ENCODE measurements around the gene PPDPF. TPM values are rescaled to one million over a fixed set of nuclear protein-coding genes. Genes with fewer than 3 reads are reported as not detected.
A peak's percentile ranks its signal among the peaks of the same experiment; 100 is the strongest.

PPDPF gene
- polyA plus RNA-seq, 4 donors = 159 to 425 (median 233) TPM

DNA sequence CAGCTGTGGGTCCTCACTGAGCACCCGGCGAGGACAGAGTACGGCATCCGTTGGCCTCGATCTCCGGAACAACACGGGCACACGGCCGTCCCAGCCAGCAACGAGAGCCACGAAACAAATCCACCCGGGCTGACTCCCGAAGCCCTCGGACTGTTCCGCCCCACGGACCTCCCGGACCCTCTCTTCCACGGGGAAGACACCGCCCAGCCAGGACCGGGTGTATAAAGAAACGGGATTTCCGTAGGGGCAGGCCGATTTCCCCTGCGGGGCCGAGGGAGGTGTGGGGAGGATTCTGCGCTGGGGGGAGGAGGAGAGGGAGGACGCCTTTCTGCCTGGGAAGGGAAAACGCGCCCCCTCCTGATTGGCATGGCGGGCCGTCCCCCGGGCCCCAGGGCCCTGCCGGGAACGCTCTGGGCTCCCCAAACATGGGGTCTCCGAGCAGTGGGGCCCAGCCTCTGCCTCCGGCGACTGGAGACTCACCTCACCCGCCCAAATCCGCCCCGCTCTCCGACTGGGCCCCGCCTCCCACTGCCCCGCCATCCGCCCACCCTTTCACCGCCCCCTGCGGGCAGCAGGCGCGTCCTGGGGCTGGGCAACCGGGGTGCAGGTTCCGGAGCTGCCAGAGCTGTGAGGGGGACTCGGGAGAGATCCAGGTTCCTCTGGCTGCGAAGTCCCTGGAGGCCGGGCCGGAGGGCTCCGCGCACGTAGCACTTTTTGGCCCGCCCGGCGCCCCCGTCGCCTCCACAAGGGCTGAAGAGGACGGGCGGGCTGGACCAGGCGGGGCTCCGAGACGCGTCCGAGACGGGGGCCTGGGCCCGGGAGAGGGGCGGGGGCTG lies 679 bp upstream of the PPDPF start:
- DNase-seq (ENCODE audit: low read depth in 4 of 4, low spot score in 3 of 4) = no peak

DNA sequence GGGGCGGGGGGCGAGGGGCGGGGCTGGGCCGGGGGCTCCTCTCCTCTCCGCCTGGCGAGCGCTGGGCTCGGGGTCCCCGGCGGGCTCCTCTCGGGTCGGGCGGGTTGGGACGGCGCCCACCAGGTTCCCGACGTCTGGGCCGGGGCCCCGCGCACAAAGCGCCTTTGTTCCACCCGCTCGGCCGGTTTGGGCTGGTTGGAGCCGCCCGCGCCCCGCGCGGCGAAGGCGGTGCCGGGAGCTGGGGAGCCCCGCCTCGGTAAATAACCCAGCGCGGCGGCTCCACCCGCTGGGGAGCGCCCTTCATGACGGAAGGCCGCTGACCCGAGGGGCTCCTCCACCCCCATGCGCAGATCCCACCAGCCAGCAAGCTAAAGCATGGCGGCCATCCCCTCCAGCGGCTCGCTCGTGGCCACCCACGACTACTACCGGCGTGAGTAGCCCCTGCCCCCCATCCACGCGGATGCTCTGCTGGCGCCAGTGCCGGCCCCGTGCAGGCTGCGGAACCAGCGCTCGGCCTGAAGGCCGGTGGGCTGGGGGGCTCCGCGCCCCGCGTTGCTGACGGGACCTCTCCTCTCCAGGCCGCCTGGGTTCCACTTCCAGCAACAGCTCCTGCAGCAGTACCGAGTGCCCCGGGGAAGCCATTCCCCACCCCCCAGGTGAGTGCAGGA lies 503 bp downstream of the PPDPF start:
- peak in 3 of 4 donors; percentile 51 to 73 (median 68) for DNase-seq (ENCODE audit: low read depth in 4 of 4, low spot score in 3 of 4)

DNA sequence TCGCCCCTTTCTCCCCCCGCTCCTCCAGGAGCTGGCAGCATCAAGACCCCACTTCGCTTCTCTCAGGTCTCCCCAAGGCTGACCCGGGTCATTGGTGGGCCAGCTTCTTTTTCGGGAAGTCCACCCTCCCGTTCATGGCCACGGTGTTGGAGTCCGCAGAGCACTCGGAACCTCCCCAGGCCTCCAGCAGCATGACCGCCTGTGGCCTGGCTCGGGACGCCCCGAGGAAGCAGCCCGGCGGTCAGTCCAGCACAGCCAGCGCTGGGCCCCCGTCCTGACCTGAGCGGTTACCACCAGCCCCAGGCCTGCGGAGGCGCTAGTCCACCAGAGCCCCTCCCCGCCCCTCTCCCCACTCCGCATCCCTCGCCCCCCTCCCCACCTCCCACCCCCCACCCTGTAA lies 1.0 kb downstream of the PPDPF start:
- DNase-seq (ENCODE audit: low read depth in 4 of 4, low spot score in 3 of 4) = no peak

DNA sequence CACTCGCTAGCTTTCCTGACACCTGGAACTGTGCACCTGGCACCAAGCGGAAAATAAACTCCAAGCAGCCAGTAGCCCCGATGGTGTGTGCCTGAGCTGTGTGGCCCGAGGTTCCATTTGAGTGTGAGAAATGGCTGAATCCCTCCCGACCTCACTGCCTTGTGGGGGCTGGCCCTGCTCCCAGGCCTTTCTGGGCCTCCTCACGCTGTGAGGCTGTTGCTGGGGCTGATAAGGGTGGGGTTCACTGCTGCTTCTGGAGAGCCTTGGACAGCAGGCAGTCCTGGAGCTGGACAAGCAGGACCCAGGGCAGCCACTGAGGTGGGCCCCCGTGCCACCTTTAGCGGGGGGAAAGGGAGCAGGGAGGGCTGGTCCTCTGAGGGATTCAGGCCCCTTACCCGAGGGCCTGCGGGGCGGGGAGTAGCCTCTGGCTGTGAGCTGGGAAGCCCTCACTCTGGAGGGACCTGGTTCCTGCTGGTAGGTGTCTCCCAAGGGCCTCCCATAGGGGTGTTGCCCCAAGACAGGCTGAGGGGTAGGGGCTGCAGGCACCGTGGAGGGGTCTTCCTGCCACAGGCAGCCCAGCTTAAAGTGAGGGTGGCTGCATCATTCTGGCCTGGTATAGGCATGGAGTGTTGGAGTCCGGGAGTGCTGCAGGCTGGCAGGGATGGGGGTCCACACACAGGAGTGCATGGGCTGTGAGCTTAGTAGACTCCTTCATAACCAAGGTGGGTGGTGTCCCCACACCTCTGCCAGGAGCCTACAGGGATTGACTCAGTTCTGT lies 1.7 kb downstream of the PPDPF start:
- DNase-seq (ENCODE audit: low read depth in 4 of 4, low spot score in 3 of 4) = no peak

DNA sequence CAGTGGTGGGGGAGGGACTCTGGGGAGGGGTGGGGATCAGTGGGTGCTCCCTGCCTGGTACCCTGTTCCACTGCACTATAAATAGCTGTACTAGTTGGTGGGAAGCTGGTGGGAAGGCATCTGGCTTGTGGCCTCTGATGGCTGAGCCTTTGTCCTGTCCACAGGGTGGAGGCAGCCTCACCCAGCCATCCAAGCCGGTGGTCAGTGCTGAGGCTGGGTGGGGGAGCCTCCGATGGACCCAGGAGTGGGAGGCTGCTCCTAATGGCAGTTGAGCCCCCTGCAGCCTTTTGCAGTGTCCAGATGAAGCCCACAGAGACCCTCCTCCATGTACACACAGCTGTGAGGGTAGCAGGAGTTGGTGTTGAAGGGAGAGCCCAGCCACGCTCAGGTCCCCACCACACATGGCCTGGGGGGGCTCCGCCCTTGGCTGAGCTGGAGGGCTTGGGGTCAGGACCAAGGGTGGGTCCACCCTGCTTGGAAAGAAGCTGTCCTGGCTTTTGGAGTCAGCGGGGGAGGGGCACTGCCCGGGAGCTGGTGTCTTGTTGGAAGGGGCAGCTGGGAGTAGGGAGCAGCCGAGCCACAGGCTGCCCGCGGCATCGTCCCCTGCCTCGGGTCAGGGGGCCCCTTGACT lies 2.5 kb downstream of the PPDPF start:
- DNase-seq (ENCODE audit: low read depth in 4 of 4, low spot score in 3 of 4) = no peak

DNA sequence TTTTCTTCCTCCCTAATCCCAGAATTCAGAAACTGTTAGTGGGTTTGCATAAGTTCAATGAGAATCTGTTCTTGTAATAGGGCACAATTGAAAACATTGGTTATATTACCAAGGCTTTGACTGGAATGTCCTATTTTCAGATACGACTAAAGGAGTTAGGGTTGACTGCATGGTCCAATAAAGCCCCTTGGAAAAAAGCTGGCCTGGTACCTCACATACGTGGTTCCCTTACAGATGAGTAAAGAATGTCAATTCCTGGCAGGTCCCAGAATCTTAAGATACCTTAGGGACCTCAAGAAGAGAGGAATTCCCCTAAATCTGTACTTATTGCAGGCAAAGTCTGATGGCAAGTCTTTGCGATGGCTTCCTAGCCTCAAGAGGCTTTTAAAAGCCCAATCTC lies 4.6 kb downstream of the PPDPF start:
- DNase-seq (ENCODE audit: low read depth in 4 of 4, low spot score in 3 of 4) = no peak

DNA sequence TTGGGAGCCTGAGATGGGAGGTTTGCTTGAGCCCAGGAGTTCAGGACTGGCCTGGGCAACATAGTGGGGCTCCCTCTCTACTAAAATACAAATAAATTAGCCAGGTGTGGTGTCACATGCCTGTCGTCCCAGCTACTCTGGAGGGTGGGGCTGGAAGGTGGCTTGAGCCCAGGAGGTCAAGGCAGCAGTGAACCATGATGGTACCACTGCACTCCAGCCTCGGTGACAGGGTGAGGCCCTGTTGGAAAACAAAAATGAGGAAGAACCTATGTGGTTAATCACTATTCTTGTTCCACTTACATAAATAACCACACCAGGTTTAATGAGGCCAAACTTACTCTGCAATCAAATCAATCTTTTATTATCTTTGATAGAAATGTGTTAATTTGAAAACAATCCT lies 5.4 kb downstream of the PPDPF start:
- no peak for DNase-seq (ENCODE audit: low read depth in 4 of 4, low spot score in 3 of 4)

DNA sequence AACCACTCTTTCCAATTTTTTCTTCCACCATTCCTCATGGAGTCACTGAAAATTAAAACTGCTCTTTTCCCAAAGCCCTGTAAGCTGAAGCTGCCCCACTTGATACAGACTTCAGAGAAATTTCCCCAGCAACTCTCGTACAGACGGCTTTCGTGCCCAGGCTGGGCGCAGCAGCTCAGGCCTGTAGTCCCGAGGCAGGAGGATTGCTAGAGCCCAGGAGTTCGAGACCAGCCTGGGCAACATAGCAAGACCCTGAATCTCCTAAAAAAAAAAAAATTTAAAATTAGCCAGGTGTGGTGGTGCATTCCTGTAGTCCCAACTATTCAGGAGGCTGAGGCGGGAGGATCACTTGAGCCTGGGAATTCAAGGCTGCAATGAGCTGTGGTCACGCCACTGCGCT lies 6.6 kb downstream of the PPDPF start:
- DNase-seq (ENCODE audit: low read depth in 4 of 4, low spot score in 3 of 4) = no peak

DNA sequence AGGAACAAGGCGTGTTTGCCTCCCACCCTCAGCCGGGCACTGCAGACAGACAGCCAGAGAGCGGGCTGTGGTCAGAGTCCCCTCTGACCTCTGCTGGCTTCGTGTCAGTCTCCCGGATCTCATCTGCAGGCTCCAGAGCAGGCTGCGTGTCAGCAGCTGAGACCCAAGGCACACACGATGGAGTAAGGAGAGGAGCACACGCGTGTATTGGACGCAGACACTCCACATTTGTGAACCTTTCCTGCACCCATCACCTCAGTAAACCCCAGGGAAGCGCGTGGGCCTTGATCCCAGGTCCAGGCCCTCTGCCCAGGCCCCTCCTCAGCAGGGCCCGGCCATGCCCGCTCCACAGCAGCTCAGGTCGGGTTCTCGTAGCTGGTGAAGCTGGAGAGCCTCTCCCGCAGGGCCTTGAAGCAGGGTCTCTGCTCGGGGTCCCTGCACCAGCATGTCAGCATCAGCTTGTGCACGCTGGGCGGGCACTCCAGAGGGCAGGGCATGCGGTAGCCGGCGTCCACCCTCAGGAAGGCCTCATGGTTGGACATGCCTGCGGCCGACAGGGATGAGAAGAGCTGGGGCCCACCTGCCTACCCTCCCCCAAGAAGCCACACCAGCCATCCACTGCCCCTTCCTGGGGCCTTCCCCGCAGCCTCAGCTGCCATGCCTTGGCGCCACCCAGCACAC lies 8.8 kb downstream of the PPDPF start:
- DNase-seq (ENCODE audit: low read depth in 4 of 4, low spot score in 3 of 4) = no peak

DNA sequence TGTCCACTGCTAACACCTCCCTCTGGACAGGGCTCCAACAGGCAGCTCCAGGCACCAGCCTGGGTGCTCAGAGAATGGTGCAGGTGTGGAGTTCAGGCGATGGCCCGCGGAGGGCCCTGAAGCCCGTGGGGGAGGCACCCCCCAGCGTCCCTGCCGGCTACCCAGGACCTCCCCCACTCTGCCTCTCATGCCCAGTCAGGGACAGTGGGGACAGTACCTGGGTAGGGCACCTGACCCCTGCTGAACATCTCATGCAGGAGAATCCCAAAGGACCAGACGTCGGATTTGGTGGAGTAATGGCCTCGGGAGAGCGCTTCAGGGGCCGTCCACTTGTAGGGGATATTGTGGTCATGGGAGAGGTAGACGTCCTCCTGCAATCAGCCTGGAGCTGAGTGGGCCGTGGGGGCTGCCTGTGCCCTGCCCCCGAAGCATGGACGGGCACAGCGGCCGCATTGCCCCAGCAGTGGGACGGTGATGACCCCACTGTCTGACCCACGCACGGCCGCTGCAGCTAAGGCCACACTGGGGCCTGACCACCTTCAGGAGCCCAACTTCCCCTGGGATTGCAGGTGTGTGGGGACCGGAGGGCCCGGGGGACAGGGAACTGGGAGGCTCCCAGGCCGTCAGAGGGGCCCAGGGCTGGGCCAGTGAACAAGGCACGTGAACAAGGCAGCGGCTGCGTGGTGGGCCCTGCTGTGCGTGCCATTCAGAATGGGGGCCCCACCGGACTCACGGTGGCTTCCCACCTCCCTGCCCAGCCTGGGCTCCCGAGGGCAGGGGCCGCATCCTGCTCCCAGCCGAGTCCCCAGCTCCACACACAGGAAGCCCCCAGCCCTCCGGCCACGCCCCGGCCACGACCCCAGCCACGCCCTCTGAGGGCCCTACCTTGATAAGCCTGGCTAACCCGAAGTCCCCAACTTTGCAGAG lies 9.6 kb downstream of the PPDPF start:
- no peak for DNase-seq (ENCODE audit: low read depth in 4 of 4, low spot score in 3 of 4)

DNA sequence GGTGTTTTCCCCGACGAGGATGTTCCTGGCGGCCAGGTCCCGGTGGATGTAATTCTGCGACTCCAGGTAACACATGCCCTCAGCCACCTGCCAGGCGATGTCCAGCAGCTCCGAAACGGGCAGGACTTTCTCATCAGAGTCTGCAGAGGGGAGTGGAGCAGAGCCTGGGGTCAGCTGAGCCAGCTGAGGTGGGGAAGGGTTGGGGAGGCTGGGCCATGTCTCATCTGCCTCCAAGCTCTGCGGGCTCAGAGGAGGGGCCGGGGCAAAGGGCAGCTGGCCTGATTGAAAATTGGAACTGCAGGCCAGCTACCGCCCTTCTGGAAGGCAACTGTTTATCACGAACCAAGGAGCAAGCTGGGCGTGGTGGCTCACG lies 10.2 kb downstream of the PPDPF start:
- DNase-seq (ENCODE audit: low read depth in 4 of 4, low spot score in 3 of 4) = no peak

DNA sequence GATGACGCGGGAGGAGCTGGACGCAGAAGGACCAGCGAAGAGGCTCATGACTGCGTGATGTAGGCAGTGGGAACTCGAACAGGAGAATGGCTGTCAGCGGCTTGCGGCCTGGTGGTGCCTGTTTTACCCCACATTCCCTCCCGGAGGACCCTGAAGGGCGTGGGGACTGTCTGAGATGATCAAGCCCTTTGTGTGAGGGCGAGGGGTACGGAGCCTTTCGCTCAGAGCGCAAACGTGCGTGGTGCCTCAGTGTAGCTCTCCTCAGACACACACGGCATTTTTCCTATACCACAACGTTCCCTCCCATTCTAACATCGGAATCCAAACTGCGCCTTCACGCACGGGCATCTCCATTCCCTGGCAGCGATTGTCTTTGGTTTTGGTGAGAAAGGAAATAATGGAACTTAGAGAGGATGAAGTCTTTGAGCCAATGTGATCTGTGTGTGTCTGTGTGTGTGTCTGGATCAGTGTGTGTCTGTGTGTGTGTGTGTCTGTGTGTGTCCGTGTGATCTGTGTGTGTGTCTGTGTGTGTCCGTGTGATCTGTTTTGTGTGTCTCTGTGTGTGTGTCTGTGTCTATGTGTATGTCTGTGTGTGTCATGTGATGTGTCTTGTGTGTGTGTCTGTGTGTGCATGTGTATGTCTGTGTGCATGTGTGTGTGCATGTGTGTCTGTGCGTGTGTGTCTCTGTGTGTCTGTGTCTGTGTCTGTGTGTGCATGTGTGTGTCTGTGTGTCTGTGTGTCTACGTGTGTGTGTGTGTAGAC lies 11.3 kb downstream of the PPDPF start:
- no peak for DNase-seq (ENCODE audit: low read depth in 4 of 4, low spot score in 3 of 4)

DNA sequence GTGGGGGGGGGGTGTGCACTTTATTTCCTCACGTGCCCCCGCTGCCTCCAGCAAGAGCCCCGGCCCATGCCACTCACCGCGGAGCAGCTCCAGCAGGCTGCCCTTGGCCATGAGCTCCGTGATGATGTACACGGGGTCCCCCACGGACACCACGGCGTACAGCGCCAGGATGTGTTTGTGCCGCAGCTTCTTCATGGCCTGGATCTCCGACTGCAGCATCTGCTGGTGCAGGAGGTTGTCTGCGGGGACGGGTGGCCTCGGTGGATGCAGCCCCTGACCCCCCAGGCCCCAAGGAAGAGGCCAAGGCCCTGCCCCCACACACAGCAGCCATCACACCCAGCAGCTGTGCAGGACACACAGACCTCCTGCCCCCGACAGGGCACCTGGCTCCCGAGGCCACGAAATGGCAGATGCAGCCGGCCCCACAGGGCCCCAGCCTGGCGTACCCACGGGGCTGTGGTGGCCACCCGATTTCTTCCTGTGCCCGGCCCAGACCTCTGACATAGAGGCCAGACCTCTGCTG lies 11.9 kb downstream of the PPDPF start:
- DNase-seq (ENCODE audit: low read depth in 4 of 4, low spot score in 3 of 4) = no peak

DNA sequence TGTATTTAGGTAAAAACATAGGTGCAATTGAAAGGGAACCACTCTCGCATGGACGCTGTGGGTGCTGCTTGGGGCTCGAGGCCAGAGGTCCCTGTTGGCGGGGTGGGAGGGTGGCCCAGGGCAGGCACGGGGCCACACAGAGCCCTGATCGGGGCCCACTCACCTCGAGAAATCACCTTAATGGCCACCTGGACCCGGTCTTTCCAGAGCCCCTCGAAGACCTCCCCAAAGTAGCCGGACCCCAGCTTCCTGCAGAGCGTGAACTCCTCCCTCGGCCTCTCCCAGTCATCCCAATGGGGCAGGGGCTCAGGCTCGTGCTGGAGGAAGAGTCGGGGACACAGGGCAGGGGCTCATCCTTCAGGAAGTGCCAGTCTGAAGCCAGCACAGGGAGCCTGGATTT lies 12.8 kb downstream of the PPDPF start:
- DNase-seq (ENCODE audit: low read depth in 4 of 4, low spot score in 3 of 4) = no peak

DNA sequence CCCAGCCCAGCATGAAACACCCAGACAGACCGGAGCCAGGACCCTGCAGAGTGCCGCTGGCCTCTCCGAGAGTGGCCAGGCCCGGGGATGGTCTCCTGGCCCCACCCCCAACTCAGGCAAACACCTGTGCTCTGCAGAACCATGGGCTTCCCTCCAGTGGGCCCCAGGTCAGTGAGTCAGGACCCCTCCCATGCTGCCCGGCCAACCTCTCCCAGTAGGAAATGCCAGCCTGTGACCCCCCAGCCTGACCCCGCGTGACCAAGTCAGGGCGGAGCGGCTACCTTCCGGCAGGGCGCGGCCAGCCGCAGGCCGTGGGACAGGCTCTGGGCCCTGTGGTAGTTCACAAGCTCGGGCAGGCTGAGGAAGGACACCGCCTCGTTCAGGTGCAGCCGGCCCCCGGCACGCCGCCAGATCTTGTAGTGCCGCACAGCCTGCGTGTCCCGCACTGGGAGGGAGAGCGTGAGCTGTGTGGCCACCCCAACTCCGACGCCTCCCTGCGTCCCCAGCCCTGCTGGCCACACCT lies 13.4 kb downstream of the PPDPF start:
- DNase-seq (ENCODE audit: low read depth in 4 of 4, low spot score in 3 of 4) = no peak

DNA sequence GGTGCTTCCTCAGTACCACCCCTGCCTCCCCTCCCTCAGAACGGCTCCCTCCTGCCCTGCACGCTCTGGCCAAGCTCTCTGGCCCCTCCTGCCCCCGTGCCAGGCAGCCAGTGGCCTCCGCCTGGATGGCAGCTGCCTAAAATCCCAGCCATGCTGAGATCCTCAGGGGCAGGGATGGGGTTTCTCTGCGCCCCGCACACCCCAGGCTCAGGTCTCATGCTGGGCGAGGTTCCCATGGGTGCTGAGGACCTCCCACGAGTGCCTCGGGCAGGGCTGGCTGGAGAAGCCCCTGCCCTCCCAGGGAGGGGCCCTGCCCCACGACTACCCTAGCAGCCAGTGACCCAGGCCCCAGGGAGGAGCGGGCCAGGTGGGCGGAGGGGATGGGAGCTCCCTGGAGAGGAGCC lies 13.9 kb downstream of the PPDPF start:
- DNase-seq (ENCODE audit: low read depth in 4 of 4, low spot score in 3 of 4) = no peak

DNA sequence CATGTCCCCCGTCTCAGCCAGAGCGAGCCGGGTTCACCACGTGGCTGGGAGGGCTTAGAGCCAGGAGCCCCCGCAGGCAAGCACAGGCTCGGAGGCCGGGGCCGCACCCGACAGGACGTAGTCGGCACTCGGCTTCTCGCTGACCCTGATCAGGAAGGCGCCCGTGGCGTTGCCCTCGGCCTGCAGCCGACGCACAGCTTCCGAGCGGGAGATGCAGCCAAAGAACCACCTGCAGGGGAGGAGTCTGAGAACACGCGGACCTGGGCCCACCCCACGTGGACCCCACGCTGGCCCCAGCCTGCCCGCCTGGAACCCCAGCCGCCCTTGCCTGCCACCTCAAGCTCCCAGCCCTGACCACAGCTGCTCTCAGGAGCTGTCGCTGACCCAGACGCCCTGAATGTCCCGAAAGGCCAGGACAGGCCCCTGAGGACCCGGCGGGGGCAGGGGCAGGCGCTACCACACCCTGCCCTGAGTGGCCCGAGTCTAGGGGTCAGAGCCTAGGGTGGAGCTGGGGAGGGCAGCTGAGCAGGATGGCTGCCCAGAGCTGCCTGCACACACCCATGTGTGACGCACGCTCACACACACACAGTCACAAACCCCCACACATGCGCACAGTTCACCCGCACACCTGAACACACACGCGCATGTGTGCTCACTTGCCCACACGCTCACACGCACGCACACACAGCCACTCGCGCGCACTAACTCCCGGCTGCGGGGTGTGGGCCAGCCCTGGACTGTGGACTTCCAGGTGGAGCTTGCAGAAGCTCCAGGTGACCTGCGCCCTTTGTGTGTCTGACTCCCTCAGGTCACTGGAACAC lies 14.5 kb downstream of the PPDPF start:
- DNase-seq (ENCODE audit: low read depth in 4 of 4, low spot score in 3 of 4) = no peak
